Aorta (tissue), 5 donors: ENCODE results near the gene ZBTB7B. TPM values are rescaled to one million over a fixed set of nuclear protein-coding genes. Genes with fewer than 3 reads are reported as not detected.
"Not testable (repeated sequence)": the region's sequence is repeated elsewhere in the genome, so short reads cannot be mapped to it uniquely, and the experiment has no call there.

Source experiments
- ATAC-seq: fragments of 200-7000 bp; cut with Tn5 transposase; one replicate; pipeline ENCODE4 v1.9.1; 2022; ENCODE audit warnings: moderate library complexity; ENCODE audit not compliant: low FRiP score
- DNase-seq, 2 donors: peaks; one replicate each; pipeline ENCODE4 v3.0.0-alpha.2; 2020
- H3K27ac ChIP-seq, 2 donors: one replicate each; pipeline ENCODE4 v1.5.1; 2013; ENCODE audit warnings: low read length in 2 of 2, mild to moderate bottlenecking in 2 of 2, moderate library complexity in 2 of 2, control low read depth in 1 of 2, inconsistent platforms in 1 of 2, low read depth in 1 of 2
- H3K27me3 ChIP-seq, 2 donors: one replicate each; pipeline ENCODE4 v1.6.1; 2013; ENCODE audit warnings: control low read depth in 1 of 2, low read length in 1 of 2, mild to moderate bottlenecking in 1 of 2, moderate library complexity in 1 of 2; ENCODE audit not compliant: insufficient read depth in 2 of 2, control insufficient read depth in 1 of 2
- H3K36me3 ChIP-seq, 2 donors: one replicate each; pipeline ENCODE4 v1.6.1; 2013; ENCODE audit warnings: control low read depth in 1 of 2, low read length in 1 of 2, mild to moderate bottlenecking in 1 of 2; ENCODE audit not compliant: insufficient read depth in 2 of 2, control insufficient read depth in 1 of 2
- H3K4me1 ChIP-seq, 2 donors: one replicate each; pipeline ENCODE4 v1.6.1; 2013; ENCODE audit warnings: low read length in 2 of 2, control low read depth in 1 of 2, mild to moderate bottlenecking in 1 of 2, moderate library complexity in 1 of 2; ENCODE audit not compliant: insufficient read depth in 2 of 2, control insufficient read depth in 1 of 2
- H3K4me3 ChIP-seq, 2 donors: one replicate each; pipeline ENCODE4 v1.5.1; 2013; ENCODE audit warnings: low read length in 2 of 2, control low read depth in 1 of 2, mild to moderate bottlenecking in 1 of 2
- H3K9me3 ChIP-seq: one replicate; pipeline ENCODE4 v1.6.1; 2013; ENCODE audit warnings: mild to moderate bottlenecking, low read length; ENCODE audit not compliant: control insufficient read depth
- WGBS, 2 donors: extraction: QIAGEN DNeasy Blood & Tissue Kit; methylation state at CpG; one replicate each; pipeline ENCODE4 v1.1.7; 2013; 5-methylcytosine and 5-hydroxymethylcytosine counted together
- intact Hi-C, 2 donors: fragments of 100-400 bp; cut with DNase I; formaldehyde crosslinking; loops; one replicate each; pipeline versions ENCODE4 v1.14.2 to v1.15.0; 2022
- polyA plus RNA-seq, 2 donors: library from polyadenylated mRNA; stranded (reverse); fragments of 200-250 nt; gene quantifications; one replicate each; pipeline ENCODE4 v1.2.3, GENCODE V29; 2013
- total RNA-seq, 2 donors: library from RNA; stranded (reverse); fragmentation: NEBNext Ultra II Directional; extraction: Animal tissue kit (Norgen Biotek cat#: 25700); gene quantifications; one replicate each; pipeline ENCODE4 v1.2.1, GENCODE V29; 2021
- donor health status: healthy with polysubstance abuse.
- donor health status: Bipolar disorder and iron deficiency.
- donor health status: DM: no; HTN: no; CAD: no.
- donor health status: DM: no; HTN: no; CAD: no.
- donor health status: DM: yes; HTN: yes; CAD: no.

The ZBTB7B gene
- total and polyA plus RNA-seq, 4 donors, result 23.3 to 71.1 (median 39.6) TPM

DNA sequence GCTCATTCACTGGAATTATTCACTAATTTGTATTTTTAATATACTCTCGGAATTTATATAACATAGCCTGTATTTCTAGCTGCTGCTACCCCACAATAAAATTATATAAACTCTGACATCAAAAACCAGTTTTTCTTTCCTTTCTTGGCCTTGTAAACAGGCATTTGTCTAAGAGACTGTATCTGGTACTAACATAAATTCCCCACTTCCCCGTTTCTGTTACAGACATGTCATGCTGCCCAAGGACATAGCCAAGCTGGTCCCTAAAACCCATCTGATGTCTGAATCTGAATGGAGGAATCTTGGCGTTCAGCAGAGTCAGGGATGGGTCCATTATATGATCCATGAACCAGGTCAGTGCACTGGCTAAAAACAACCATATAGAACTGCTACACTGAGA lies 24.8 kb upstream of the ZBTB7B start:
- H3K27ac ChIP-seq, H3K27me3 ChIP-seq, DNase-seq, H3K36me3 ChIP-seq, ATAC-seq, H3K9me3 ChIP-seq, H3K4me3 ChIP-seq, H3K4me1 ChIP-seq: not testable (repeated sequence)
- 75% methylated on average over 3 of the region's 3 CpGs for WGBS, 2 donors
- intact Hi-C loops, result loop anchor here in 1 of 2 donors (10.0 kb wide), 1 partner anchor 1183 kb away; no protein-coding TSS in a partner anchor

DNA sequence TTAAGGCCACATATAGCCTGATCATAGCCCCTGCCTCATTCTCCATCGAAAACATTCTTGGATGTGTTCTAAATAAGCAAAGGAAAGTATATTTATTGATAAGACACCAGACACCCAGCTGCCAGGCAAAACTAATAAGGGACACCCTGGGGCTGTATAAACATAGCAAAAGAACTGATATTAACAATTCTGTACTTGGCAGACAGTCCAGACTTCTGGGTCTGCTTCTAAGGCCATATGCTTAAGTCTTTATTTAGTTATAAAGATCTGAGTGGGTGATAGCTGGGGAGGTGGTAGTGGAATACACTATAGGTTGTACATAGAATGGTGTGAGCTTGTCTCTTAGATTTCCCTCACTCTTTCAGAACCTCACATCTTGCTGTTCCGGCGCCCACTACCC lies 24.2 kb upstream of the ZBTB7B start:
- Histone ChIP-seq H3K27me3 (no peaks in the 10 kb centered on the region), H3K36me3 (no peaks in the 10 kb centered on the region), H3K4me1 (peaks cover 0 to 2% of the 10 kb centered on the region in 2 donors), H3K27ac (no peak overlapping the region), H3K9me3 (no peaks in the 10 kb centered on the region), H3K4me3 (no peak overlapping the region)
- WGBS, 2 donors, result 92 to 93% methylated on average over 3 of the region's 3 CpGs
- DNase-seq (no peak), ATAC-seq (no peak)
- intact Hi-C loops, result loop anchor here in 1 of 2 donors (10.0 kb wide), 1 partner anchor 1184 kb away; no protein-coding TSS in a partner anchor

DNA sequence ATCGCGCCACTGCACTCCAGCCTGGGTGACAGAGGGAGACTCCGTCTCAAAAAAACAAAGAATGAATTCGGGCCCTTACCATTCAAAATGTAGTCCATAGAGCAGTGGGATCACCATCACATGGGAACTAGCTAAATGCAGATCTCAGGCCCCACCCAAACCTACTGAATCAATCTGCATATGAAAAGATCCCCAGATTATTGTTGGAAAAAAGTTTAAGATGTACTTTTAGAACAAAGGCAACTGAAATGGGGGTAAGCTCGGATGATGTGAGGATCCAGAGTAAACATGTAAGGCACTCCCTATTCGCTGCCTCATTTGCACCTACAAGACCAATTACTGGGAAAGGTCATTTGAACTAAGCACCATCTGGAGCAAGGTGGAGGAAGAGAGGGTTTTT lies 20.3 kb upstream of the ZBTB7B start:
- 61 to 65% methylated on average over 6 of the region's 6 CpGs for WGBS, 2 donors
- H3K4me1 ChIP-seq, result peaks cover 0 to 2% of the 10 kb centered on the region in 2 donors
- DNase-seq (no peak), ATAC-seq (no peak)
- no peak overlapping the region for H3K4me3 ChIP-seq
- H3K27me3 ChIP-seq, result no peaks in the 10 kb centered on the region
- no peaks in the 10 kb centered on the region for H3K9me3 ChIP-seq
- no peaks in the 10 kb centered on the region for H3K36me3 ChIP-seq
- no peak overlapping the region for H3K27ac ChIP-seq
- intact Hi-C loops, result no loop called here

- DNase-seq, result peak; percentile 96 to 97
- WGBS, 2 donors, result 0 to 1% methylated on average over 26 of the region's 26 CpGs
- ATAC-seq, result peak; percentile 99
- peaks cover 0 to 2% of the 10 kb centered on the region in 2 donors for H3K4me1 ChIP-seq
- H3K9me3 ChIP-seq, result no peaks in the 10 kb centered on the region
- H3K36me3 ChIP-seq, result no peaks in the 10 kb centered on the region
- H3K27ac ChIP-seq, result no peak within 1 kb of the TSS
- peak within 1 kb of the TSS; percentile 77 to 90 for H3K4me3 ChIP-seq
- no peaks in the 10 kb centered on the region for H3K27me3 ChIP-seq
- intact Hi-C loops, result no loop called here
Measured at GRCh38 chr1:154982897-154983648, 19.5 kb upstream of the ZBTB7B start, which contains the start of gene FLAD1. Gene FLAD1 (plus strand): TSS chr1:154983344. CDS start chr1:154983695, 351 bp downstream.

- no peak for ATAC-seq
- H3K36me3 ChIP-seq, result no peaks in the 10 kb centered on the region
- H3K27me3 ChIP-seq, result no peaks in the 10 kb centered on the region
- WGBS, 2 donors, result 18 to 19% methylated on average over 17 of the region's 17 CpGs
- no peak overlapping the region for H3K27ac ChIP-seq
- peaks cover 0 to 2% of the 10 kb centered on the region in 2 donors for H3K4me1 ChIP-seq
- no peak for DNase-seq
- H3K4me3 ChIP-seq, result peak overlapping the region; percentile 77 to 90
- no peaks in the 10 kb centered on the region for H3K9me3 ChIP-seq
- intact Hi-C loops, result no loop called here
Measured at GRCh38 chr1:154983776-154984466, 18.7 kb upstream of the ZBTB7B start.

GRCh38 chr1:154986736-154987135 lies 15.9 kb upstream of the ZBTB7B start:
- H3K4me3 ChIP-seq, H3K9me3 ChIP-seq, DNase-seq, ATAC-seq, H3K36me3 ChIP-seq, H3K27me3 ChIP-seq, intact Hi-C loops, H3K4me1 ChIP-seq, H3K27ac ChIP-seq: not testable (repeated sequence)
- 89% methylated on average over 4 of the region's 4 CpGs for WGBS, 2 donors

- 84 to 86% methylated on average over 6 of the region's 6 CpGs for WGBS, 2 donors
Measured at GRCh38 chr1:154987326-154987725, 15.3 kb upstream of the ZBTB7B start.

DNA sequence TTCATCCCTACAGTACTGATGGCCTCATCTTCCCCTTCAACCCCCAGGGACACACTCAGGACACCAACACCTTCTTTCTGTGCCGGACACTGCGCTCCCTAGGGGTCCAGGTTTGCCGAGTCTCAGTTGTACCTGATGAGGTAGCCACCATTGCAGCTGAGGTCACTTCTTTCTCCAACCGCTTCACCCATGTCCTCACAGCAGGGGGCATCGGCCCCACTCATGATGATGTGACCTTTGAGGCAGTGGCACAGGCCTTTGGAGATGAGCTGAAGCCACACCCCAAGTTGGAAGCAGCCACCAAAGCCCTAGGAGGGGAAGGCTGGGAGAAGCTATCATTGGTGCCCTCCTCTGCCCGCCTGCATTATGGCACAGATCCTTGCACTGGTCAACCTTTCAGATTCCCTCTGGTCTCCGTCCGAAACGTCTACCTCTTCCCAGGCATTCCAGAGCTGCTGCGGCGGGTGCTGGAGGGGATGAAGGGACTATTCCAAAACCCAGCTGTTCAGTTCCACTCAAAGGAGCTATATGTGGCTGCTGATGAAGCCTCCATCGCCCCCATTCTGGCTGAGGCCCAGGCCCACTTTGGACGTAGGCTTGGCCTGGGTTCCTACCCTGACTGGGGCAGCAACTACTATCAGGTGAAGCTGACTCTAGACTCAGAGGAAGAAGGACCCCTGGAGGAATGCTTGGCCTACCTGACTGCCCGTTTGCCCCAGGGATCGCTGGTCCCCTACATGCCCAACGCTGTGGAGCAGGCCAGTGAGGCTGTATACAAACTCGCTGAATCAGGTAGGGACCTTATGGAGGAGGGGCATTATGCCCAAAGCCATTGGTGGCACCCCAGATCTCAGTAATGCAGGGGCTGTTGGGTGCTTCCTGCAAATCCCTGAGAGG lies 14.3 kb upstream of the ZBTB7B start:
- intact Hi-C loops, result no loop called here
- Histone ChIP-seq H3K36me3 (peaks cover 2 to 4% of the 10 kb centered on the region in 2 donors), H3K27ac (no peak overlapping the region), H3K4me3 (no peak overlapping the region), H3K4me1 (no peaks in the 10 kb centered on the region), H3K9me3 (no peaks in the 10 kb centered on the region), H3K27me3 (no peaks in the 10 kb centered on the region)
- DNase-seq (peak in 1 of 2 donors; percentile 39), ATAC-seq (no peak)
- WGBS, 2 donors, result 82 to 85% methylated on average over 17 of the region's 17 CpGs

More at GRCh38 chr1:154987326-154987725, 15.3 kb upstream of the ZBTB7B start:
- H3K27me3 ChIP-seq, result no peaks in the 10 kb centered on the region
- no peak for DNase-seq
- no peak overlapping the region for H3K4me3 ChIP-seq
- no peaks in the 10 kb centered on the region for H3K9me3 ChIP-seq
- peaks cover 2 to 4% of the 10 kb centered on the region in 2 donors for H3K36me3 ChIP-seq
- H3K4me1 ChIP-seq, result peaks cover 0 to 2% of the 10 kb centered on the region in 2 donors
- H3K27ac ChIP-seq, result no peak overlapping the region
- intact Hi-C loops, result no loop called here
- ATAC-seq, result no peak
